ENCODE data around the gene AEN.

- peak in 1 of 4 donors; percentile 17 for TF ChIP-seq POLR2A (IDR thresholded peaks at IDR 0.05)
- no peak for TF ChIP-seq CTCF (IDR thresholded peaks at IDR 0.05)
- peak in 2 of 3 donors; percentile 47 to 73 for TF ChIP-seq POLR2AphosphoS5 (IDR thresholded peaks at IDR 0.05)
Observed at GRCh38 chr15:88648357-88649214, 27.4 kb downstream of the AEN start.
